GM12878 (cell line): ENCODE results near the gene PRPF6. TPM values are rescaled to one million over a fixed set of nuclear protein-coding genes. Genes with fewer than 3 reads are reported as not detected.

Source experiments
- EGR1 ChIP-seq, 2 experiments: IDR thresholded peaks; 1 replicate in 1 of 2; 2 replicates in 1 of 2; pipeline ENCODE4 v1.6.1; 2011 to 2012; ENCODE audit warnings: low read depth in 2 of 2, low read length in 2 of 2, borderline replicate concordance in 1 of 2, mild to moderate bottlenecking in 1 of 2, moderate library complexity in 1 of 2
- FOXK2 ChIP-seq: fragments of 450-650 bp; IDR thresholded peaks from 2 replicates; pipeline ENCODE4 v1.6.1; 2017; ENCODE audit warnings: mild to moderate bottlenecking, moderate library complexity
- FOXM1 ChIP-seq: IDR thresholded peaks from 2 replicates; pipeline ENCODE4 v1.6.1; 2012; ENCODE audit warnings: low read depth, mild to moderate bottlenecking, inconsistent platforms, low read length, moderate library complexity
- HCFC1 ChIP-seq: fragments of 150-350 bp; IDR thresholded peaks from 2 replicates; pipeline ENCODE4 v1.6.1; 2014; ENCODE audit warnings: low read length
- IKZF2 ChIP-seq, 2 experiments: fragments of 450-650 bp; IDR thresholded peaks; 2 replicates each; pipeline ENCODE4 v1.6.1; 2017; ENCODE audit warnings: mild to moderate bottlenecking in 2 of 2, moderate library complexity in 2 of 2
- KAT2A ChIP-seq: conservative IDR thresholded peaks from 2 replicates; pipeline ENCODE4 v1.6.1; 2011; ENCODE audit warnings: low read depth, low read length; ENCODE audit not compliant: control insufficient read depth
- KDM1A ChIP-seq: fragments of 200-600 bp; sonication (generic); IDR thresholded peaks from 2 replicates; pipeline ENCODE4 v1.6.1; 2016; ENCODE audit warnings: borderline replicate concordance
- NFYA ChIP-seq: IDR thresholded peaks from 2 replicates; pipeline ENCODE4 v1.6.1; 2011; ENCODE audit warnings: low read depth, mild to moderate bottlenecking, low read length, improper control_type of control experiment, borderline replicate concordance
- NFYB ChIP-seq: IDR thresholded peaks from 2 replicates; pipeline ENCODE4 v1.6.1; 2011; ENCODE audit warnings: low read depth, mild to moderate bottlenecking, low read length, improper control_type of control experiment, moderate library complexity; ENCODE audit not compliant: insufficient read depth
- NR2F1 ChIP-seq: fragments of 450-650 bp; conservative IDR thresholded peaks from 2 replicates; pipeline ENCODE4 v1.6.1; 2017; ENCODE audit warnings: mild to moderate bottlenecking
- POLR2AphosphoS2 ChIP-seq: IDR thresholded peaks from 2 replicates; pipeline ENCODE4 v1.6.1; 2011; ENCODE audit warnings: low read depth, mild to moderate bottlenecking, low read length, improper control_type of control experiment, moderate library complexity
- POLR2AphosphoS5 ChIP-seq: IDR thresholded peaks from 2 replicates; pipeline ENCODE4 v1.6.1; 2011; ENCODE audit warnings: mild to moderate bottlenecking, low read length, inconsistent platforms
- RELA ChIP-seq: fragments of 450-650 bp; IDR thresholded peaks from 2 replicates; pipeline ENCODE4 v1.8.0; 2014; ENCODE audit warnings: borderline replicate concordance; ENCODE audit not compliant: partially characterized antibody
- polyA plus RNA-seq, 11 experiments: library from polyadenylated mRNA; depleted of rRNA in 4 of 11; unstranded in 6 of 11; stranded (reverse) in 5 of 11; fragments of >200 nt; fragmentation: Nextera tagmentation in 4 of 11; fragmentation: Illumina TruSeq in 1 of 11; extraction: Ambion mirVana in 4 of 11; extraction: Trizol in 1 of 11; gene quantifications; 1 replicate in 1 of 11; 2 replicates in 10 of 11; pipeline versions ENCODE4 v1.2.1 to v1.2.3, GENCODE V29; 2011 to 2016; ENCODE audit warnings: inconsistent platforms in 2 of 11, missing spikeins in 2 of 11, low read depth in 1 of 11
- total RNA-seq, 4 experiments: library from RNA; depleted of rRNA in 3 of 4; stranded (reverse); fragments of >200 nt in 3 of 4; fragmentation: Illumina TruSeq in 1 of 4; extraction: Trizol in 1 of 4; gene quantifications; 2 replicates each; pipeline versions ENCODE4 v1.2.1 to v1.2.3, GENCODE V29; 2013 to 2021
- TF ChIP-seq, protein P1 (sequence below): fragments of 450-650 bp; IDR thresholded peaks from 2 replicates; pipeline ENCODE4 v1.6.1; 2017; ENCODE audit warnings: mild to moderate bottlenecking
- TF ChIP-seq, protein P2 (sequence below): fragments of 450-650 bp; IDR thresholded peaks from 2 replicates; pipeline ENCODE4 v1.6.1; 2017; ENCODE audit warnings: antibody characterized with exemption, mild to moderate bottlenecking, moderate library complexity
- TF ChIP-seq, protein P3 (sequence below): fragments of 450-650 bp; IDR thresholded peaks from 2 replicates; pipeline ENCODE4 v1.6.1; 2017; ENCODE audit warnings: mild to moderate bottlenecking, moderate library complexity
- TF ChIP-seq, protein P4 (sequence below): fragments of 450-650 bp; IDR thresholded peaks from 2 replicates; pipeline ENCODE4 v1.6.1; 2016; ENCODE audit warnings: mild to moderate bottlenecking
- TF ChIP-seq, protein P5 (sequence below): fragments of 450-650 bp; IDR thresholded peaks from 2 replicates; pipeline ENCODE4 v1.6.1; 2017; ENCODE audit warnings: borderline replicate concordance

Gene PRPF6
- total and polyA plus RNA-seq, 10 of the 15 experiments (the other 5 are each of a cell fraction or from before 2014, with no cell fraction given), result 5.0 to 102 (median 71.3) TPM

DNA sequence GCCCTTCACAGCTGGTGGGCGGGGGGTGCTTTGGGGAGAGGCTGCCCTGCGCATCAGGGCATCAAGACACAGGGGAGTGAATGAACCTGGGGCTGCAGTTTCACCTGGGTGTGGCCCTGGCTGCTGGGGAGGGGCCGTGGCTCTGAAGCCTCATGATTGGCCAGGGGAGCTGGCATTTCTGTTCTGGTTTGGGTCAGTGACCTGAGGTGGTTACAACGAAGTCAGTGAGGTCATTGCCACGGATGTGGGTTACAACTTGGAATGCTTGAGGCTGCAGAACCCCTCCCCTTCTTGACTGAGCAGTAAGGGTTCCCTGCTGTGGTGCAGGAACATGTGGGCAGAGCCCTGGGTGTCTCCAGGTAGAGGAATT is 85.0 kb downstream of the PRPF6 start (continued):
- TF ChIP-seq, protein P1, sequence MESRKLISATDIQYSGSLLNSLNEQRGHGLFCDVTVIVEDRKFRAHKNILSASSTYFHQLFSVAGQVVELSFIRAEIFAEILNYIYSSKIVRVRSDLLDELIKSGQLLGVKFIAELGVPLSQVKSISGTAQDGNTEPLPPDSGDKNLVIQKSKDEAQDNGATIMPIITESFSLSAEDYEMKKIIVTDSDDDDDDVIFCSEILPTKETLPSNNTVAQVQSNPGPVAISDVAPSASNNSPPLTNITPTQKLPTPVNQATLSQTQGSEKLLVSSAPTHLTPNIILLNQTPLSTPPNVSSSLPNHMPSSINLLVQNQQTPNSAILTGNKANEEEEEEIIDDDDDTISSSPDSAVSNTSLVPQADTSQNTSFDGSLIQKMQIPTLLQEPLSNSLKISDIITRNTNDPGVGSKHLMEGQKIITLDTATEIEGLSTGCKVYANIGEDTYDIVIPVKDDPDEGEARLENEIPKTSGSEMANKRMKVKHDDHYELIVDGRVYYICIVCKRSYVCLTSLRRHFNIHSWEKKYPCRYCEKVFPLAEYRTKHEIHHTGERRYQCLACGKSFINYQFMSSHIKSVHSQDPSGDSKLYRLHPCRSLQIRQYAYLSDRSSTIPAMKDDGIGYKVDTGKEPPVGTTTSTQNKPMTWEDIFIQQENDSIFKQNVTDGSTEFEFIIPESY, result no peak
- TF ChIP-seq IKZF2 (IDR thresholded peaks at IDR 0.05), result peak; percentile 44 to 62; a peak in 2 of 4 replicates
- TF ChIP-seq, protein P2, sequence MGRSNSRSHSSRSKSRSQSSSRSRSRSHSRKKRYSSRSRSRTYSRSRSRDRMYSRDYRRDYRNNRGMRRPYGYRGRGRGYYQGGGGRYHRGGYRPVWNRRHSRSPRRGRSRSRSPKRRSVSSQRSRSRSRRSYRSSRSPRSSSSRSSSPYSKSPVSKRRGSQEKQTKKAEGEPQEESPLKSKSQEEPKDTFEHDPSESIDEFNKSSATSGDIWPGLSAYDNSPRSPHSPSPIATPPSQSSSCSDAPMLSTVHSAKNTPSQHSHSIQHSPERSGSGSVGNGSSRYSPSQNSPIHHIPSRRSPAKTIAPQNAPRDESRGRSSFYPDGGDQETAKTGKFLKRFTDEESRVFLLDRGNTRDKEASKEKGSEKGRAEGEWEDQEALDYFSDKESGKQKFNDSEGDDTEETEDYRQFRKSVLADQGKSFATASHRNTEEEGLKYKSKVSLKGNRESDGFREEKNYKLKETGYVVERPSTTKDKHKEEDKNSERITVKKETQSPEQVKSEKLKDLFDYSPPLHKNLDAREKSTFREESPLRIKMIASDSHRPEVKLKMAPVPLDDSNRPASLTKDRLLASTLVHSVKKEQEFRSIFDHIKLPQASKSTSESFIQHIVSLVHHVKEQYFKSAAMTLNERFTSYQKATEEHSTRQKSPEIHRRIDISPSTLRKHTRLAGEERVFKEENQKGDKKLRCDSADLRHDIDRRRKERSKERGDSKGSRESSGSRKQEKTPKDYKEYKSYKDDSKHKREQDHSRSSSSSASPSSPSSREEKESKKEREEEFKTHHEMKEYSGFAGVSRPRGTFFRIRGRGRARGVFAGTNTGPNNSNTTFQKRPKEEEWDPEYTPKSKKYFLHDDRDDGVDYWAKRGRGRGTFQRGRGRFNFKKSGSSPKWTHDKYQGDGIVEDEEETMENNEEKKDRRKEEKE, result no peak
- TF ChIP-seq, protein P3, sequence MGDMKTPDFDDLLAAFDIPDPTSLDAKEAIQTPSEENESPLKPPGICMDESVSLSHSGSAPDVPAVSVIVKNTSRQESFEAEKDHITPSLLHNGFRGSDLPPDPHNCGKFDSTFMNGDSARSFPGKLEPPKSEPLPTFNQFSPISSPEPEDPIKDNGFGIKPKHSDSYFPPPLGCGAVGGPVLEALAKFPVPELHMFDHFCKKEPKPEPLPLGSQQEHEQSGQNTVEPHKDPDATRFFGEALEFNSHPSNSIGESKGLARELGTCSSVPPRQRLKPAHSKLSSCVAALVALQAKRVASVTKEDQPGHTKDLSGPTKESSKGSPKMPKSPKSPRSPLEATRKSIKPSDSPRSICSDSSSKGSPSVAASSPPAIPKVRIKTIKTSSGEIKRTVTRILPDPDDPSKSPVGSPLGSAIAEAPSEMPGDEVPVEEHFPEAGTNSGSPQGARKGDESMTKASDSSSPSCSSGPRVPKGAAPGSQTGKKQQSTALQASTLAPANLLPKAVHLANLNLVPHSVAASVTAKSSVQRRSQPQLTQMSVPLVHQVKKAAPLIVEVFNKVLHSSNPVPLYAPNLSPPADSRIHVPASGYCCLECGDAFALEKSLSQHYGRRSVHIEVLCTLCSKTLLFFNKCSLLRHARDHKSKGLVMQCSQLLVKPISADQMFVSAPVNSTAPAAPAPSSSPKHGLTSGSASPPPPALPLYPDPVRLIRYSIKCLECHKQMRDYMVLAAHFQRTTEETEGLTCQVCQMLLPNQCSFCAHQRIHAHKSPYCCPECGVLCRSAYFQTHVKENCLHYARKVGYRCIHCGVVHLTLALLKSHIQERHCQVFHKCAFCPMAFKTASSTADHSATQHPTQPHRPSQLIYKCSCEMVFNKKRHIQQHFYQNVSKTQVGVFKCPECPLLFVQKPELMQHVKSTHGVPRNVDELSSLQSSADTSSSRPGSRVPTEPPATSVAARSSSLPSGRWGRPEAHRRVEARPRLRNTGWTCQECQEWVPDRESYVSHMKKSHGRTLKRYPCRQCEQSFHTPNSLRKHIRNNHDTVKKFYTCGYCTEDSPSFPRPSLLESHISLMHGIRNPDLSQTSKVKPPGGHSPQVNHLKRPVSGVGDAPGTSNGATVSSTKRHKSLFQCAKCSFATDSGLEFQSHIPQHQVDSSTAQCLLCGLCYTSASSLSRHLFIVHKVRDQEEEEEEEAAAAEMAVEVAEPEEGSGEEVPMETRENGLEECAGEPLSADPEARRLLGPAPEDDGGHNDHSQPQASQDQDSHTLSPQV, result no peak
- TF ChIP-seq, protein P4, sequence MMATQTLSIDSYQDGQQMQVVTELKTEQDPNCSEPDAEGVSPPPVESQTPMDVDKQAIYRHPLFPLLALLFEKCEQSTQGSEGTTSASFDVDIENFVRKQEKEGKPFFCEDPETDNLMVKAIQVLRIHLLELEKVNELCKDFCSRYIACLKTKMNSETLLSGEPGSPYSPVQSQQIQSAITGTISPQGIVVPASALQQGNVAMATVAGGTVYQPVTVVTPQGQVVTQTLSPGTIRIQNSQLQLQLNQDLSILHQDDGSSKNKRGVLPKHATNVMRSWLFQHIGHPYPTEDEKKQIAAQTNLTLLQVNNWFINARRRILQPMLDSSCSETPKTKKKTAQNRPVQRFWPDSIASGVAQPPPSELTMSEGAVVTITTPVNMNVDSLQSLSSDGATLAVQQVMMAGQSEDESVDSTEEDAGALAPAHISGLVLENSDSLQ, result peak; percentile 85
- no peak for TF ChIP-seq POLR2AphosphoS5
- no peak for TF ChIP-seq FOXK2
- TF ChIP-seq KAT2A, result no peak
- no peak for TF ChIP-seq FOXM1
- TF ChIP-seq NR2F1, result peak; percentile 90
- no peak for TF ChIP-seq NFYA
- no peak; the same call in 1 of the 2 replicates for TF ChIP-seq POLR2AphosphoS2
- TF ChIP-seq RELA, result no peak
- TF ChIP-seq KDM1A, result no peak
- TF ChIP-seq EGR1 (IDR thresholded peaks at IDR 0.05; ENCODE audit: borderline replicate concordance in 1 of 2, low read depth in 2 of 2, low read length in 2 of 2), result no peak
- TF ChIP-seq NFYB, result peak; percentile 52; the same call in 1 of the 2 replicates
- TF ChIP-seq, protein P5, sequence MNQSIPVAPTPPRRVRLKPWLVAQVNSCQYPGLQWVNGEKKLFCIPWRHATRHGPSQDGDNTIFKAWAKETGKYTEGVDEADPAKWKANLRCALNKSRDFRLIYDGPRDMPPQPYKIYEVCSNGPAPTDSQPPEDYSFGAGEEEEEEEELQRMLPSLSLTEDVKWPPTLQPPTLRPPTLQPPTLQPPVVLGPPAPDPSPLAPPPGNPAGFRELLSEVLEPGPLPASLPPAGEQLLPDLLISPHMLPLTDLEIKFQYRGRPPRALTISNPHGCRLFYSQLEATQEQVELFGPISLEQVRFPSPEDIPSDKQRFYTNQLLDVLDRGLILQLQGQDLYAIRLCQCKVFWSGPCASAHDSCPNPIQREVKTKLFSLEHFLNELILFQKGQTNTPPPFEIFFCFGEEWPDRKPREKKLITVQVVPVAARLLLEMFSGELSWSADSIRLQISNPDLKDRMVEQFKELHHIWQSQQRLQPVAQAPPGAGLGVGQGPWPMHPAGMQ, result no peak
- TF ChIP-seq HCFC1, result no peak
